DOHH2 (cell line): ENCODE data around the gene CTAGE4.

ENCODE experiments used
- EZH2phosphoT487 ChIP-seq: fragments of 200-600 bp; sonication (generic); IDR thresholded peaks from 2 replicates; pipeline ENCODE4 v1.6.1; 2017; ENCODE audit warnings: borderline replicate concordance, mild to moderate bottlenecking, antibody characterized with exemption, low read length, moderate library complexity, mixed read lengths
- TF ChIP-seq, protein P1 (sequence below): fragments of 200-600 bp; sonication (generic); IDR thresholded peaks from one replicate; pipeline ENCODE4 v1.5.1; 2014; ENCODE audit warnings: antibody characterized with exemption, mild to moderate bottlenecking, low read depth, low read length; ENCODE audit not compliant: poor library complexity, severe bottlenecking

DNA sequence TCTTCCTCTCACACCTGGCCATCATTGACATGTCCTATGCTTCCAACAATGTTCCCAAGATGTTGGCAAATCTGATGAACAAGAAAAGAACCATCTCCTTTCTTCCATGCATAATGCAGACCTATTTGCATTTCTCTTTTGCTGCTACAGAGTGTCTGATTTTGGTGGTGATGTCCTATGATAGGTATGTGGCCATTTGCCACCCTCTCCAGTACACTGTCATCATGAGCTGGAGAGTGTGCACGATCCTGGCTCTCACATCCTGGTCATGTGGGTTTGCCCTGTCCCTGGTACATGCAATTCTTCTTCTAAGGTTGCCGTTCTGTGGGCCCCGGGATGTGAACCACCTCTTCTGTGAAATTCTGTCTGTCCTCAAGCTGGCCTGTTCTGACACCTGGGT is 41.1 kb upstream of the CTAGE4 start:
- TF ChIP-seq, protein P1, sequence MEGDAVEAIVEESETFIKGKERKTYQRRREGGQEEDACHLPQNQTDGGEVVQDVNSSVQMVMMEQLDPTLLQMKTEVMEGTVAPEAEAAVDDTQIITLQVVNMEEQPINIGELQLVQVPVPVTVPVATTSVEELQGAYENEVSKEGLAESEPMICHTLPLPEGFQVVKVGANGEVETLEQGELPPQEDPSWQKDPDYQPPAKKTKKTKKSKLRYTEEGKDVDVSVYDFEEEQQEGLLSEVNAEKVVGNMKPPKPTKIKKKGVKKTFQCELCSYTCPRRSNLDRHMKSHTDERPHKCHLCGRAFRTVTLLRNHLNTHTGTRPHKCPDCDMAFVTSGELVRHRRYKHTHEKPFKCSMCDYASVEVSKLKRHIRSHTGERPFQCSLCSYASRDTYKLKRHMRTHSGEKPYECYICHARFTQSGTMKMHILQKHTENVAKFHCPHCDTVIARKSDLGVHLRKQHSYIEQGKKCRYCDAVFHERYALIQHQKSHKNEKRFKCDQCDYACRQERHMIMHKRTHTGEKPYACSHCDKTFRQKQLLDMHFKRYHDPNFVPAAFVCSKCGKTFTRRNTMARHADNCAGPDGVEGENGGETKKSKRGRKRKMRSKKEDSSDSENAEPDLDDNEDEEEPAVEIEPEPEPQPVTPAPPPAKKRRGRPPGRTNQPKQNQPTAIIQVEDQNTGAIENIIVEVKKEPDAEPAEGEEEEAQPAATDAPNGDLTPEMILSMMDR, result no peak
- TF ChIP-seq EZH2phosphoT487, result no peak
